Activated gamma-delta T cell (primary cell): Measurements from ENCODE around the gene TTC34.
A peak's percentile ranks its signal among the peaks of the same experiment; 100 is the strongest.
"Not testable (repeated sequence)": the region's sequence is repeated elsewhere in the genome, so short reads cannot be mapped to it uniquely, and the experiment has no call there.

Source experiments
- DNase-seq: peaks from one replicate; lab custom pipeline; 2025; lab: John Stamatoyannopoulos, UW

TTC34 gene

GRCh38 chr1:2671656-2672055 lies 129.8 kb downstream of the TTC34 start:
- DNase-seq, result not testable (repeated sequence)

- not testable (repeated sequence) for DNase-seq
These were observed 141.7 kb downstream of the TTC34 start for GRCh38 chr1:2659806-2660205.

GRCh38 chr1:2657909-2658308 lies 143.6 kb downstream of the TTC34 start:
- not testable (repeated sequence) for DNase-seq

- DNase-seq, result not testable (repeated sequence)
These were observed 144.4 kb downstream of the TTC34 start for GRCh38 chr1:2657124-2657523.

GRCh38 chr1:2655598-2656434 lies 145.7 kb downstream of the TTC34 start:
- DNase-seq, result not testable (repeated sequence)

GRCh38 chr1:2654443-2654948 lies 147.0 kb downstream of the TTC34 start:
- not testable (repeated sequence) for DNase-seq

GRCh38 chr1:2653741-2654442 lies 147.6 kb downstream of the TTC34 start:
- DNase-seq, result peak; percentile 32

- DNase-seq, result not testable (repeated sequence)
These were observed 148.4 kb downstream of the TTC34 start for GRCh38 chr1:2652926-2653571.

- DNase-seq, result not testable (repeated sequence)
These were observed 149.2 kb downstream of the TTC34 start for GRCh38 chr1:2652152-2652925.

- no peak for DNase-seq
These were observed 150.4 kb downstream of the TTC34 start for GRCh38 chr1:2650967-2651645.

- no peak for DNase-seq
These were observed 154.7 kb downstream of the TTC34 start for GRCh38 chr1:2646837-2647236.

- DNase-seq, result no peak
These were observed 155.7 kb downstream of the TTC34 start for GRCh38 chr1:2645776-2646175.

GRCh38 chr1:2645143-2645542 lies 156.3 kb downstream of the TTC34 start:
- no peak for DNase-seq

- DNase-seq, result no peak
These were observed 156.8 kb downstream of the TTC34 start for GRCh38 chr1:2644591-2645101.

GRCh38 chr1:2644171-2644570 lies 157.3 kb downstream of the TTC34 start:
- no peak for DNase-seq

GRCh38 chr1:2643414-2644077 lies 157.9 kb downstream of the TTC34 start:
- DNase-seq, result no peak

- DNase-seq, result peak; percentile 85
These were observed 158.7 kb downstream of the TTC34 start for GRCh38 chr1:2642560-2643413.

GRCh38 chr1:2642131-2642559 lies 159.3 kb downstream of the TTC34 start:
- no peak for DNase-seq
